ENCODE data around the gene PRODH.
"Not testable (repeated sequence)": the region's sequence is repeated elsewhere in the genome, so short reads cannot be mapped to it uniquely, and the experiment has no call there.

The PRODH gene

DNA sequence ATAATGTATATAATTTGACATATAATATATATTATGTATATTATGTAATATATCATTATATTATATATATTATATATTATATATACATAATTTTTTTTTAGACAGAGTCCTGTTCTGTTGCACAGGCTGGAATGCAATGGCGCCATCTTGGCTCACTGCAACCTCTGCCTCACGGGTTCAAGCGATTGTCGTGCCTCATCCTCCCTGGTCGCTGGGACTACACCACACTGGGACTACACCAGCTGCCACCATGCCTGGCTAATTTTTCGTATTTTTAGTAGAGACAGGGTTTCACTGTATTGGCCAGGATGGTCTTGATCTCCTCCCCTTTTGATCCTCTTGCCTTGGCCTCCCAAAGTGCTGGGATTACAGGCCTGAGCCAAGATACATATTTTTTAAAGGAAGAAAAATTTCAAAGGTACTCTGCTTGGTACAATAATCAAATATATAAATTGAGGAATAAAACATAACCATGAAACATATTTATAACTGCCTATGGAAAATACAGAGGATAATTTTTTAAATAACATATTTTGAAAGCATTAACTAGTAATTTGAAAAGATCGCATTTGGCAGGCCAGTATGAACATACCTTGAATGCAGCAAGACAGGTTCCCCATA is 39.9 kb downstream of the PRODH start:
- DNase-seq: not testable (repeated sequence)

DNA sequence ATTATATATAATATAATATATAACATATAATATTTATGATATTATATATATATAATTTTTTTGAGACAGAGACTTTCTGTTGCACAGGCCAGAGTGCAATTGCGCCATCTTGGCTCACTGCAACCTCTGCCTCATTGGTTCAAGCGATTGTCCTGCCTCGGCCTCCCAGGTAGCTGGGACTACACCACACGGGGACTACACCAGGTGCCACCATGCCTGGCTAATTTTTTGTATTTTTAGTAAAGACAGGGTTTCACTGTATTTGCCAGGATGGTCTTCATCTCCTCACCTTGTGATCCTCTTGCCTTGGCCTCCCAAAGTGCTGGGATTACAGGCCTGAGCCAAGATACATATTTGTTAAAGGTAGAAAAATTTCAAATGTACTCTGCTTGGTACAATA is 42.3 kb downstream of the PRODH start:
- DNase-seq: not testable (repeated sequence)

DNA sequence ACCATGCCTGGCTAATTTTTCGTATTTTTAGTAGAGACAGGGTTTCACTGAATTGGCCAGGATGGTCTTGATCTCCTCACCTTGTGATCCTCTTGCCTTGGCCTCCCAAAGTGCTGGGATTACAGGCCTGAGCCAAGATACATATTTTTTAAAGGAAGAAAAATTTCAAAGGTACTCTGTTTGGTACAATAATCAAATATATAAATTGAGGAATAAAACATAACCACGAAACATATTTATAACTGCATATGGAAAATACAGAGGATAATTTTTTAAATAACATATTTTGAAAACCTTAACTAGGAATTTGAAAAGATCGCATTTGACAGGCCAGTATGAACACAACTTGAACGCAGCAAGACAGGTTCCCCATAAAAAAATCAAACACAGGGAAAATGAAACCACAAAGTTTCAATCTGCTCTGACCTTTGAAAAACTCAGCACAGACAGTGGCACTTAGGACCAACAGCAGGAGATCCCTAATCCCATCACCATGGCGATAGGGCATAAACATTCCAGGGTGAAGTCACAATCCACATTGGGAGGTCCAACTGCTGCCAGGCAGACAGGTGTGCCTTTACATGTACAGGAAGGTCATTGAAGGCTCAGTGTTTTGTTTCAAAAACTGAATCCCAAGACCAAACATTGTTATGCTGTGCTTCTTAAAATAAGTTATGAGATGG is 45.4 kb downstream of the PRODH start:
- not testable (repeated sequence) for DNase-seq

DNA sequence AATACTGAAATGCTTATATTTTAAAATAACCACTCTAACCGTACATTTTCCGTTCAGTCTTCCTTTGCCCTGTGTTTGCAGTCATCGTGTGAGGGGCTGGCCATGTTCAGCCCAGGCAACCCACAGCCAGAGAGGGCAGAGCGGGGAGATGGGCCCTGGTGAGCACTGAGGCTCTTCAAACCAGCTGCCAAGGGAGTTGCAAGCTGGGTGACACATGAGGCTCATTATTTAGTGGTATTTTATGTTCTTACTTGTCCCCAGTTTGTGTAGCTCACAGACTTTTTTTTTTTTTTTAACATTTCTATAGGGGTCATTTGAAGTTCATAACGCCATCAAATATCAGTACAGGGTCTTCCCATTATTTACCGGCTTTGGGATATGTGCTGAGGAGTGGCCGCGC is 48.0 kb downstream of the PRODH start:
- DNase-seq: no peak

DNA sequence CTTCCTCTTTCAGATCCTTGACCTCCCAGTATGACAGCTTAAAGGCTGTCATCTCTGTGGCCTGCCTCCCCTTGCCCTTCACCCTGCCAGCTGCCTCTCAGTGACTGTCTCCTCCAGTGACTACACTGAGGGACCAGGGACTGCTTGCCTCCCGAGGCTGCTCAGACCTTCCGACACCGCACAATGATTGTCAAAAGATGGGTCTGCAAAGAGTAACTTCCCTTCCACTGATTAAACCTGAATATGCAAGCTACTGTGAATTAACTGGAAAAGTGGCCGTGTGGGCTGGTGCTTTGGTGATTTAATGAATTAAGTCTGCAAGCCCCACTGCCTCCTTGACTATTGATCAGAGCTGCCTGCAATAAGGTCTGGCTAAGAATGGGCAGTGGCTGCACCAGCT is 51.6 kb downstream of the PRODH start:
- DNase-seq: not testable (repeated sequence)

DNA sequence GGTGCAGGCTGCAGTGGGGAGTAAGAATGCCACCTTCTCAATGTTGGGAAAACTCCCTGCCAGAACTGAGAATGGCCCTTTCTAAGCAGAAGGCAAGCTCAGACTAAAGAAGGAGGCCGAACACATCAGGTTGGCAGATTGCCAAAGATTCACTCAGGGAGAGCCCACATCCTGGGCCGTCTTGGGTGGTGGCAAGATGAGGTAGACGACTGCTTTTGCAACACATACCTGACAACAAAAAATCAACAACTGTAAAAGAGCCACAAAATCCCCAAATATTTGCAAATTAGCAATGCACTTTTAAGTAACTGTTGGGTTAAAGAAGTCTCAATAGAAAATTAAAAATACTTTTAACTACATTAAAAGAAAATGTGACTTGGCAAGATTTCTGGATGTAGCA is 54.8 kb downstream of the PRODH start:
- DNase-seq: not testable (repeated sequence)
